ENCODE measurements around the gene BMP3. TPM values are rescaled to one million over a fixed set of nuclear protein-coding genes. Genes with fewer than 3 reads are reported as not detected.
"Not testable (repeated sequence)": the region's sequence is repeated elsewhere in the genome, so short reads cannot be mapped to it uniquely, and the experiment has no call there.

Gene BMP3, protein sequence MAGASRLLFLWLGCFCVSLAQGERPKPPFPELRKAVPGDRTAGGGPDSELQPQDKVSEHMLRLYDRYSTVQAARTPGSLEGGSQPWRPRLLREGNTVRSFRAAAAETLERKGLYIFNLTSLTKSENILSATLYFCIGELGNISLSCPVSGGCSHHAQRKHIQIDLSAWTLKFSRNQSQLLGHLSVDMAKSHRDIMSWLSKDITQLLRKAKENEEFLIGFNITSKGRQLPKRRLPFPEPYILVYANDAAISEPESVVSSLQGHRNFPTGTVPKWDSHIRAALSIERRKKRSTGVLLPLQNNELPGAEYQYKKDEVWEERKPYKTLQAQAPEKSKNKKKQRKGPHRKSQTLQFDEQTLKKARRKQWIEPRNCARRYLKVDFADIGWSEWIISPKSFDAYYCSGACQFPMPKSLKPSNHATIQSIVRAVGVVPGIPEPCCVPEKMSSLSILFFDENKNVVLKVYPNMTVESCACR
- 0.07 and 0.10 TPM in 2 replicates for total RNA-seq (2014; rRNA removed; shearing (Covaris generic))

DNA sequence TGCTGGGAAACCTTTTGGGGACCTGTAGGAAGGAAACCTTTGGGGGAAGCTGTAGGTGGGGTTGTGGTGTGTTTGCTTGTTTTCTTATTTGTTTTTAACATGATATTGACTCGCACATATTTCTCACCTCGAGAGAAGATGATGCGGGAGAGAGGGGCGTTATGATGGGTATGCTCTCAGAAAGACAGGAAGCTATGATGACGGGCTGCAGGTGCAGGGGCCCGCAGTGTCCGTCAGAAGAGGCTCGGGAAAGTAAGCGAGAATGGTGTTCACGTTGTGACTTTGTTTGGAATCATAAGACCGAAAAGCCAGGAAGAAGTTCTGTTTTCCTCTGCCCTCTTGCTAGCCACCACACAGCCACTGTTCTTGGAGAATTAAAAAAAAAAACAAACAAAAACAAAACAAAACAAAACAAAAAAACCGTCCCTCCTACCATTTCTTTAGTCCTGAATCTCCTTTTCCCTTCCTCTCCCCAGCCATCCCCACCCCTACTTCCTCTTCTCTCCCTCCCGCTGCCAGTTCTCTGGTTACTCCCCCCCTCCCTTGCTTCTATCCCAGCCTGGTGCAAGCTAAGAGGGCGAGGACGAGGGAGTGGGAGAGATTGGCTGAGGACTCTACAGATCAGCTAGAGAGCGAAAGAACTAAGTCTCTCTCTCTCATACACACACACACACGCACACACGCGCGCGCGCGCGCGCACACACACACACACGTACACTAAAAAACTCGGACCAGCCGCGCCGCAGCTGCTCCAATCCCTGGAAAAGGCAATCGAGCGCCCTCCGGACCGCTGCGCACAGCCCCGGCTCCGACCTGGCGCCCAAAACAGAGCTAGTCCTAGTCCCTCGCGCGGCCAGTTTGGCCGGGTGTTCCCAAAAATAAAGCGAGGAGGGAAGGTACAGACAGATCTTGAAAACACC is at the start of gene BMP3:
BMP3 (plus strand) TSS at position 648 of the 920 bp plus-strand sequence. CDS start 577 bp downstream, outside the sequence.
- Histone ChIP-seq H3K27me3 (ENCODE audit: control insufficient read depth, insufficient read depth, low read length) (peaks cover 47% of the 10 kb centered on the region), H3K4me3 (ENCODE audit: insufficient read depth, low read depth, low read length) (peak within 1 kb of the TSS; percentile 51), H3K36me3 (replicated peaks; ENCODE audit: control insufficient read depth, insufficient read depth, low read length) (no peaks in the 10 kb centered on the region)
- DNase-seq: peak; percentile 77

DNA sequence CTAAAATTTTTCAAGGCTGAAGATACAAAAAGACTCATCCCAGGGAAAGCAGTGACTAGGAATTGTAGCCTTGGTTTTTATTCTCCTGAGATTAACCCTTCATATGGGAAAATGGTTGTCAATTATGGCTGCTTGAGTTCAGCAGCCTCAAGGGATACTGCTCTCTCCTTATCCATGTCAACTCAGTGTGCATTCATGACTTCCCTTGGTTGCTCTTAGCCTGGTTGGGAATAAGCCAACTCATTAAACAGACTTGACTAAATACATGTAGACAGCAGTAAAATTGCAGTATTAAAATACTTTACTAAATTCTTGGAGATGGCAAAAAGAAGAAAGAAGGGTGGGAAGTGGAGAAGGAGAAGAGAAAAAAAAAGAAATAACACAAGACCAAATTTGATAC is 44.5 kb upstream of the BMP3 start:
- Histone ChIP-seq H3K36me3 (replicated peaks; ENCODE audit: control insufficient read depth, insufficient read depth, low read length) (no peaks in the 10 kb centered on the region), H3K4me3 (ENCODE audit: insufficient read depth, low read depth, low read length) (no peak overlapping the region), H3K27me3 (ENCODE audit: control insufficient read depth, insufficient read depth, low read length) (no peaks in the 10 kb centered on the region)
- DNase-seq: no peak

DNA sequence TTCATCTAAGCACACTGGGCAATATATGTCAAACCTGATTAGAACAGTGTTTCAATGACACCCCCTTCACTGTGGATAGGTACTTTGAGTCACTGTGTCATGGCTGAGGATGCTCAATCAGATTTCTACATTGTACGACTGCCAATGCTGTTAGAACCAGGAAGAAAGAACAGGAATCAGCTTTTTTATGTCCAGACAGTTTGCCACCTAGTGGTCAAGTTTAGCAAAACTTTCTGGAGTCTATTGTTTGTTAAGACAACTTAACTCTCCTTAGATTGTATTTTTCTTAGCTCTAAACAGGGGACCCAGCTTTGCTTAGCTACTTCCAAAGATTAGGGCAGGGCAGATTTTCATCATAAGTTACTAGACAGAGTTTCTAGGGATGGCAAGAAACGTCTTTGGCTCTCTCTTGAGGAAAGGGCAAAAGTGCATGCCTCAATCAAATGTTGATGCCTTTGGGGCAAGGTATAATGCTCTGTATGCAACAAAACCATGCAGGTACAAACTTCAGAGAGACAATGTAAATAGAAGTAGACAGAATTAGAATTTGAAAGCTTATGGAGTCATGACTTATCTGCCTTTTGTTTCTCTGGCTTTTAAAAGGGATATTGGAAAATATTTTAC is 40.5 kb upstream of the BMP3 start:
- Histone ChIP-seq H3K27me3 (ENCODE audit: control insufficient read depth, insufficient read depth, low read length) (no peaks in the 10 kb centered on the region), H3K36me3 (replicated peaks; ENCODE audit: control insufficient read depth, insufficient read depth, low read length) (no peaks in the 10 kb centered on the region), H3K4me3 (ENCODE audit: insufficient read depth, low read depth, low read length) (no peak overlapping the region)
- peak; percentile 3 for DNase-seq

DNA sequence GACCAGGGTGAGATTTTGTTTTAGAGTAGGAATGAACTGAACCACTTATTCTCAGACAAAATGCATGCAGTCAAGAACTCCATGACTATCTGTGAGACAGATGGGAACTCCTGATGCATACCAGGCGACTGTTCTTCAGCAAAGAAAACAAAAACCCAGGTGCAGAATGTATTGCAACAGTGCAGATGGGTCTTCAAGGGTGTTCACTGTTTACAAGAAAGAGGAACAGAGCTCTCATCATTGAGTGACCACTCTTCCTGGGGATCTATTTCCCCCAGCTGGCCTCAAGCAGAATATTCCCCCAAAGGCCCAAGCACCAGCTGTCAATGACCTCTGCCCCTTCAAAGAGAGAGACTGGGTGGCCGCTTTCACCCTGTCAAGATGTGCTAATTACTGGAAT is 39.7 kb upstream of the BMP3 start:
- peak; percentile 1 for DNase-seq
- H3K27me3 ChIP-seq (ENCODE audit: control insufficient read depth, insufficient read depth, low read length): no peaks in the 10 kb centered on the region
- no peak overlapping the region for H3K4me3 ChIP-seq (ENCODE audit: insufficient read depth, low read depth, low read length)
- H3K36me3 ChIP-seq (replicated peaks; ENCODE audit: control insufficient read depth, insufficient read depth, low read length): no peaks in the 10 kb centered on the region

DNA sequence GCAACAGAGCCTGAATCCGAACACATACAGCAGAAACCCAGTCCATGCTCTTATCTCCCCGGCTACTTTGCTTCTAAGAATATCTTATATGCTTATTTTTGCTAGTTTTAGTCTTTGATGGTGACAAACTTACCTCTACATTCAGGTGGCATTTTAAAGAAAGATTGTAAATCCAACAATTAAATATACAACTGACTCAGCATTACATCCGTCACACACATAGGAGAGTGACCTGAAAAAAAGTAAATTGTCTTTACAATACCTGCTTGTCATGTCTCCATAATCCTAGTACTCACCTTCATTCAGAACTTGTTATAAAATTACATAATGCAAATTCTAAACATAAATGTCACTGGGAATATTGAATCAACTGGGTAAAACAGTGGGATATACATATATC is 30.6 kb upstream of the BMP3 start:
- H3K36me3 ChIP-seq (replicated peaks; ENCODE audit: control insufficient read depth, insufficient read depth, low read length): no peaks in the 10 kb centered on the region
- H3K27me3 ChIP-seq (ENCODE audit: control insufficient read depth, insufficient read depth, low read length): no peaks in the 10 kb centered on the region
- DNase-seq: no peak
- no peak overlapping the region for H3K4me3 ChIP-seq (ENCODE audit: insufficient read depth, low read depth, low read length)

DNA sequence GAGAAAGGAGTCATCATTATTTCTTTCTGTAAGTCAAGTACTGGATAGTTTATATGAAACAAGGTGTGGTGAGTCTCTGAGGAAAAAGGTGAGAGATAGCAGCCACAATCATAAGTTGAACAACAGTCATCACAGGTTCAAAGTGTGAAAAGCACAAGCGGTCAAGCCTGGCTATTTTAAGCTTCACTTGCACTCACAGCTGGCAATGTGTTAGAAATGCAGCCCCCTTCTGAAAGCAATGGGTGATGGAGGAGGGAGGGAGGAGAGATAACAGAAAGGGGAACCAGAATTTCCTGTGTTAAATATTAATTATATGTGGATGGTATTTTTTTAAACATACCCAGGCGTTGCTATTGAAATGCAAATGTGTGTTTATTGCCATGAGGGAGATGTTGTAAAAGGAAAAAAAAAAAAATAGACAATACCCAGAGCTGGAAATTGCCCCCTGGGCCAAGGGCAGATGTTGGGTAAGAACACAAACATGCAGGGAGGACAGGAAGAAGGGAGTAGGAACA is 26.9 kb upstream of the BMP3 start:
- Histone ChIP-seq H3K27me3 (ENCODE audit: control insufficient read depth, insufficient read depth, low read length) (no peaks in the 10 kb centered on the region), H3K36me3 (replicated peaks; ENCODE audit: control insufficient read depth, insufficient read depth, low read length) (no peaks in the 10 kb centered on the region), H3K4me3 (ENCODE audit: insufficient read depth, low read depth, low read length) (no peak overlapping the region)
- no peak for DNase-seq

DNA sequence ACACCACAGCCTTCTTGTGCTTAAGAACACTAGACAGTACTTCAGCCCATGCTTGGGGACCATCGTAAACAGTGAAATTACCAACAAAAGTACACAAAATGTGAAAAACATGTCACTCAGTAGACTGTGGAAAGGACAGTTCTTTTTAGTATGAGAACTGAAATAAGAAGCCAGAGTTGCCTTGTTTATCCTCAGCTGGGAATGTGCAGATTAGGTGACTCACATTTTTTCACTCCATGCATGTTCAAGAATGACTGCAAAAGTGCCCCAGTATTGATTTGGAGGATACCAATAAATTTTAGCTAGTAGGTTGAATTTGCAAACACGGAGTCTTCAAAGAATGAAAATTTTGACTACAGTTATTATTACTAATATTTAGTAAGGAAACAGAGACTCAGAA is 23.1 kb upstream of the BMP3 start:
- no peak for DNase-seq
- no peaks in the 10 kb centered on the region for H3K36me3 ChIP-seq (replicated peaks; ENCODE audit: control insufficient read depth, insufficient read depth, low read length)
- no peak overlapping the region for H3K4me3 ChIP-seq (ENCODE audit: insufficient read depth, low read depth, low read length)
- H3K27me3 ChIP-seq (ENCODE audit: control insufficient read depth, insufficient read depth, low read length): no peaks in the 10 kb centered on the region

DNA sequence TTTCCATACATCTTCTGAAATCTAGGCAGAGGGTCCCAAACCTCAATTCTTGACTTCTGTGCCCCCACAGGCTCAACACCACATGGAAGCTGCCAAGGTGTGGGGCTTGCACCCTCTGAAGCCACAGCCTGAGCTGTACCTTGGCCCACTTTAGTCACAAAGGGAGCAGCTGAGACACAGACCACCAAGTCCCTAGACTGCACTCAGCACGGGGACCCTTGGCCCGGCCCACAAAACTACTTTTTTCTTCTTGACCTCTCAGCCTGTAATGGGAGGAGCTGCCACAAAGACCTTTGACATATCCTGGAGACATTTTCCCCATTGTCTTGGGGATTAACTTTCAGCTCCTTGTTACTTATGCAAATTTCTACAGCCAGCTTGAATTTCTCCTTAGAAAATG is 13.9 kb upstream of the BMP3 start:
- not testable (repeated sequence) for H3K27me3 ChIP-seq (ENCODE audit: control insufficient read depth, insufficient read depth, low read length); H3K4me3 ChIP-seq (ENCODE audit: insufficient read depth, low read depth, low read length); DNase-seq

DNA sequence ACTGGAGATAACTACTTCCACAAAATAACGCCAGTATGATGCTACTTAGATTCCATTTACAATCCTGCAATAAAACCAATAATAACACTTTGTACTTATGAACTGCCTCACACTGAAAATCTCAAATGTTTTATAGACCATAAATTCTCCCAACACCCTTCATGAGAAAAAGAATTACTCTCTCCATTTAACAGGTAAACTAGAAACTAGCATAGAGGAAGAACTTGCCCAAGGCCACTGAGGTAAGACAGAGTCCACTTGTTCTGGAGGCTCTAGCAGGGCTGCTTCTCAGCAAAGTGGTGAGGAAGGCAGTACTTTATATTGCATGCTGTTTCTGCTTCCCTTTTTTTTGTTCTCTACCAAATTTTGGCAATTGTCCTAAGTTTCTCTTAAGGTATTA is 11.5 kb upstream of the BMP3 start:
- Histone ChIP-seq H3K4me3 (ENCODE audit: insufficient read depth, low read depth, low read length) (no peak overlapping the region), H3K36me3 (replicated peaks; ENCODE audit: control insufficient read depth, insufficient read depth, low read length) (no peaks in the 10 kb centered on the region), H3K27me3 (ENCODE audit: control insufficient read depth, insufficient read depth, low read length) (no peaks in the 10 kb centered on the region)
- DNase-seq: no peak

More for the DNA sequence above, 13.9 kb upstream of the BMP3 start:
- H3K36me3 ChIP-seq (replicated peaks; ENCODE audit: control insufficient read depth, insufficient read depth, low read length): not testable (repeated sequence)

DNA sequence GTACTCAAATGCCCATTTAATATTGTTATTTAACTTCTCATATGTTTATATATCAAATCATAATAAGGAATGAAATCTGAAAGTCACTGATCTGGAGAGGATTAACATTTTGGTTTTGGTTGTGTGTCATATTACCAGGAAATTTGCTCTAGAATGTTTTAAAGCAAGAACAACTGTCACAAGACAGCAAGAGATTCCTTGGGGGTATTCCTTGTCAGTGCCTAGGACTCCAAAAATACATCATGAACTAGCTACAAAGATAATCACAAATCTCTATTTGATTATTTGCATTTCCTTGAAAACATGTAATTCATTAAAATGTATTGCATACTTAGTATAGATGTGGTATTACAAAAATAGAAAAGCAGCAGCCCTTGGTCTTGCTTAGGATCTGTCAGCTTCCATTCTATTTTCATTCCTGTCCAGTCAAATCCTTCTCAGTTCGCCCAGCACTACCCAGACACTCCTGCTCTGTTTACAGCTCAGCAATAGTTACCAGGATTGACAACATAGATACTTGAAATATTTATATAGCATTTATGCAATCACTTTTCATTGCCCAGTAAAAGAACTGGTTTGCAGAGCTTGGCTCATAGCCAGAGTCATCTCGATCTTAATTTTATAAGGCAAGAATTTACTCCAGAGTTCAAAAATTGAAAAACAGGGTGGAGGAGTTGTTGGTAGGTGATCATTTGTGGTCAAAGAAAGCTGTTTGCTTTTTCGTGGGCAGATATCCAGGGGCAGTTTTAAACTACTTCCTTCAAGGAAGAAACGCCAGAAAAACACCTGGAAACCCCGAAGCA is 9.2 kb upstream of the BMP3 start:
- no peak for DNase-seq
- no peaks in the 10 kb centered on the region for H3K36me3 ChIP-seq (replicated peaks; ENCODE audit: control insufficient read depth, insufficient read depth, low read length)
- peaks cover under 1% of the 10 kb centered on the region; the same call in 1 of the 2 replicates for H3K27me3 ChIP-seq (ENCODE audit: control insufficient read depth, insufficient read depth, low read length)
- no peak overlapping the region for H3K4me3 ChIP-seq (ENCODE audit: insufficient read depth, low read depth, low read length)

DNA sequence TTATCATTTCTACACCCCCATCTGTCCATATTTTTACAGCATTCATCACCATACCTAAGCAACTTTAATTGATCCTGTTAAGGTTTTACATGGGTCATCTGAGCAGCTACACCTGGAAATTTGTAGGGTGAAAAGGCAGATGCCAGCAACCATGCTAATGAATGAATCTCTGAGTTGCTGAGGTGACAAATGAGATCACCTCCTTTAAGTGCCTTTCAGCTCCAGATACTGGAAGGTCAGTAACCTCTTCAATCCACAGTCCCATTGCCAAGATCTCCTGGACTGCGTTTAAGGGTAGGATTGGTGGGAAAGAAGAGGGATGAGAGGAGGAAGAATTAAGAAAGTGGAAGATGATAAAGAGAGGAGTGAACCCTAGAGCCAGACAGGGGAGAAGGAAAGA is 8.5 kb upstream of the BMP3 start:
- no peak for DNase-seq
- H3K36me3 ChIP-seq (replicated peaks; ENCODE audit: control insufficient read depth, insufficient read depth, low read length): no peaks in the 10 kb centered on the region
- H3K4me3 ChIP-seq (ENCODE audit: insufficient read depth, low read depth, low read length): no peak overlapping the region
- peaks cover 1% of the 10 kb centered on the region; the same call in 1 of the 2 replicates for H3K27me3 ChIP-seq (ENCODE audit: control insufficient read depth, insufficient read depth, low read length)

DNA sequence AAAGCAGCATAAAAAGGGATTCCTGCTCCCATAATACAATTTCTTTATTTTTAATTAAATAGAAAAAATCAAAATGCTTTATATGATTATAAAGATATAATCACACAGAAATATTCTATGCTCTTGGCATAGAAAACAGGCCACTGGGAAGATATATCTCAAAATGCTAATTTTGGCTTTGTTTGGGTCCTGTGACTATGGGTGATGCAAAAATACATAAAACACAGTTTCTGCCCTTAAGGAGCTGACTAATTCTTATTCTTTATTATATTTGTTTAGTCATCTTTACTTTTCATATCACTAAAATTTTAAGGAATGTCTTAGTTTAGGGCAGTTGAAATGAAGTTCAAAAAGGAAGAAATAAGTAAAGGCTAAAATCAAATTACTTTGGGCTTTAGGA is 7.0 kb upstream of the BMP3 start:
- peaks cover 5% of the 10 kb centered on the region for H3K27me3 ChIP-seq (ENCODE audit: control insufficient read depth, insufficient read depth, low read length)
- no peak for DNase-seq
- no peak overlapping the region for H3K4me3 ChIP-seq (ENCODE audit: insufficient read depth, low read depth, low read length)
- no peaks in the 10 kb centered on the region for H3K36me3 ChIP-seq (replicated peaks; ENCODE audit: control insufficient read depth, insufficient read depth, low read length)

DNA sequence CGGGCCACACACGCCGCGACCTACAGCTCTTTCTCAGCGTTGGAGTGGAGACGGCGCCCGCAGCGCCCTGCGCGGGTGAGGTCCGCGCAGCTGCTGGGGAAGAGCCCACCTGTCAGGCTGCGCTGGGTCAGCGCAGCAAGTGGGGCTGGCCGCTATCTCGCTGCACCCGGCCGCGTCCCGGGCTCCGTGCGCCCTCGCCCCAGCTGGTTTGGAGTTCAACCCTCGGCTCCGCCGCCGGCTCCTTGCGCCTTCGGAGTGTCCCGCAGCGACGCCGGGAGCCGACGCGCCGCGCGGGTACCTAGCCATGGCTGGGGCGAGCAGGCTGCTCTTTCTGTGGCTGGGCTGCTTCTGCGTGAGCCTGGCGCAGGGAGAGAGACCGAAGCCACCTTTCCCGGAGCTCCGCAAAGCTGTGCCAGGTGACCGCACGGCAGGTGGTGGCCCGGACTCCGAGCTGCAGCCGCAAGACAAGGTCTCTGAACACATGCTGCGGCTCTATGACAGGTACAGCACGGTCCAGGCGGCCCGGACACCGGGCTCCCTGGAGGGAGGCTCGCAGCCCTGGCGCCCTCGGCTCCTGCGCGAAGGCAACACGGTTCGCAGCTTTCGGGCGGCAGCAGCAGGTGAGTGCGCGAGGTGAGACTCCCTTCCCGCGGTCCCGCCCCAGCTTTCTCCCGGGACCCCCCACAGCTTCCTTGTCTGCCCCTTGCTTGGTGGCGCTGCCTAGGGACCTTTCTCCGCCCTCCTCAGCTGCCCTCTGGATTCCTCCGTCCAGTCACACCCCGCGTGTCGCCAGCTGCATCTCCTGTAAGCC is 678 bp downstream of the BMP3 start:
- Histone ChIP-seq H3K4me3 (ENCODE audit: insufficient read depth, low read depth, low read length) (peak overlapping the region; percentile 51), H3K36me3 (replicated peaks; ENCODE audit: control insufficient read depth, insufficient read depth, low read length) (no peaks in the 10 kb centered on the region), H3K27me3 (ENCODE audit: control insufficient read depth, insufficient read depth, low read length) (peaks cover 47% of the 10 kb centered on the region)
- peak; percentile 68 for DNase-seq
